Endothelial cell of umbilical vein (primary cell): ENCODE data around the gene PLXDC1. TPM values are rescaled to one million over a fixed set of nuclear protein-coding genes. Genes with fewer than 3 reads are reported as not detected.
"Not testable (repeated sequence)": the region's sequence is repeated elsewhere in the genome, so short reads cannot be mapped to it uniquely, and the experiment has no call there.

Experiments
- BruUV-seq: library from RNA; stranded (reverse); fragments of 400-500 nt; replicated peaks from 2 replicates; lab custom pipeline; 2021; lab: Mats Ljungman, UMichigan
- CTCF ChIA-PET: fragments of 300-600, 350-600 bp; sonication (Branson Sonifier 250); formaldehyde crosslinking; loops from one replicate; lab custom pipeline; 2021; ENCODE audit warnings: antibody characterized with exemption, inconsistent platforms; lab: Charles Lee
- POLR2A ChIA-PET: fragments of 300-600, 350-600 bp; sonication (Branson Sonifier 250); formaldehyde crosslinking; loops from one replicate; lab custom pipeline; 2021; ENCODE audit warnings: antibody characterized with exemption, inconsistent platforms; lab: Charles Lee
- DNase-seq: peaks from one replicate; pipeline ENCODE4 v3.0.0-alpha.2; 2011; ENCODE audit warnings: low read depth, low spot score
- FAIRE-seq: peaks from 2 replicates; lab custom pipeline; 2011; peaks lifted over from hg19 to GRCh38; lab: Jason Lieb, UNC
- H2AFZ ChIP-seq: 2 replicates; pipeline ENCODE4 v1.6.0; 2012; ENCODE audit warnings: low read depth, low read length, control low read depth, inconsistent platforms
- H3K27ac ChIP-seq: 2 replicates; pipeline ENCODE4 v1.5.1; 2011; ENCODE audit warnings: low read depth, mild to moderate bottlenecking, control low read depth, low read length, moderate library complexity; ENCODE audit not compliant: insufficient read depth
- H3K27me3 ChIP-seq, 2 experiments: 2 replicates each; pipeline versions ENCODE4 v1.6.0 to v1.6.1; 2011; ENCODE audit warnings: low read length in 2 of 2, mixed read lengths in 1 of 2; ENCODE audit not compliant: control insufficient read depth in 2 of 2, insufficient read depth in 2 of 2
- H3K36me3 ChIP-seq, 2 experiments: 2 replicates in 1 of 2; 3 replicates in 1 of 2; pipeline ENCODE4 v1.5.1; 2011; ENCODE audit warnings: low read length in 2 of 2, mild to moderate bottlenecking in 1 of 2, moderate library complexity in 1 of 2; ENCODE audit not compliant: control insufficient read depth in 2 of 2, insufficient read depth in 2 of 2; ENCODE audit errors: extremely low read depth in 1 of 2
- H3K4me1 ChIP-seq: 3 replicates; pipeline ENCODE4 v1.5.1; 2011; ENCODE audit warnings: mild to moderate bottlenecking, low read length; ENCODE audit not compliant: control insufficient read depth, insufficient read depth; ENCODE audit errors: extremely low read depth
- H3K4me2 ChIP-seq: 2 replicates; pipeline ENCODE4 v1.6.1; 2011; ENCODE audit warnings: low read length, control low read depth, mixed read lengths; ENCODE audit not compliant: insufficient read depth
- H3K4me3 ChIP-seq, 3 experiments: fragments of 200-600 bp in 1 of 3; sonication (generic), shearing (Covaris generic) in 1 of 3; replicated peaks in 1 of 3; 2 replicates each; pipeline ENCODE4 v1.5.1; 2011 to 2016; ENCODE audit warnings: control low read depth in 3 of 3, low read length in 3 of 3, mild to moderate bottlenecking in 2 of 3, inconsistent platforms in 1 of 3, low read depth in 1 of 3, moderate library complexity in 1 of 3; ENCODE audit not compliant: insufficient read depth in 1 of 3
- H3K79me2 ChIP-seq: 2 replicates; pipeline ENCODE4 v1.6.0; 2012; ENCODE audit warnings: low read length, inconsistent platforms; ENCODE audit not compliant: control insufficient read depth, insufficient read depth
- H3K9ac ChIP-seq: replicated peaks from 2 replicates; pipeline ENCODE3; 2011; ENCODE audit warnings: low read length, control low read depth; ENCODE audit not compliant: insufficient read depth; ENCODE audit errors: extremely low read depth
- H3K9me1 ChIP-seq: replicated peaks from 3 replicates; pipeline ENCODE4 v1.6.0; 2011; ENCODE audit warnings: mild to moderate bottlenecking, low read length; ENCODE audit not compliant: control insufficient read depth, insufficient read depth; ENCODE audit errors: extremely low read depth
- H3K9me3 ChIP-seq: replicated peaks from 2 replicates; pipeline ENCODE4 v1.5.1; 2012; ENCODE audit warnings: low read length, inconsistent platforms; ENCODE audit not compliant: control insufficient read depth, insufficient read depth
- H4K20me1 ChIP-seq: replicated peaks from 2 replicates; pipeline ENCODE3; 2011; ENCODE audit warnings: mild to moderate bottlenecking, low read length; ENCODE audit not compliant: control insufficient read depth, insufficient read depth; ENCODE audit errors: extremely low read depth
- EZH2 ChIP-seq: IDR thresholded peaks from 2 replicates; pipeline ENCODE4 v1.6.1; 2012; ENCODE audit warnings: borderline replicate concordance, low read depth, mild to moderate bottlenecking, moderate library complexity, low read length, inconsistent platforms; ENCODE audit not compliant: severe bottlenecking
- FOS ChIP-seq: IDR thresholded peaks from 2 replicates; pipeline ENCODE4 v1.6.1; 2011; ENCODE audit warnings: mild to moderate bottlenecking, low read length, moderate library complexity, borderline replicate concordance; ENCODE audit not compliant: insufficient read depth
- GATA2 ChIP-seq: IDR thresholded peaks from 2 replicates; pipeline ENCODE4 v1.7.0; 2011; ENCODE audit warnings: low read depth, mild to moderate bottlenecking, moderate library complexity, mixed read lengths, low read length; ENCODE audit not compliant: insufficient read length, insufficient read depth
- JUN ChIP-seq: IDR thresholded peaks from 2 replicates; pipeline ENCODE4 v1.6.1; 2011; ENCODE audit warnings: borderline replicate concordance, low read depth; ENCODE audit not compliant: insufficient read length, insufficient read depth
- MYC ChIP-seq: IDR thresholded peaks from one replicate; pipeline ENCODE4 v1.6.1; 2011; ENCODE audit warnings: mild to moderate bottlenecking, low read depth, low read length
- POLR2A ChIP-seq: IDR thresholded peaks from 2 replicates; pipeline ENCODE4 v1.6.1; 2012; ENCODE audit warnings: low read depth, mild to moderate bottlenecking, control low read depth, low read length
- POLR2AphosphoS5 ChIP-seq: IDR thresholded peaks from 2 replicates; pipeline ENCODE4 v1.6.1; 2012; ENCODE audit warnings: low read depth, mild to moderate bottlenecking, control low read depth, low read length, moderate library complexity; ENCODE audit not compliant: insufficient read depth
- dilution Hi-C: fragments of 300-500 bp; cut with MboI; formaldehyde crosslinking; loops from one replicate; pipeline ENCODE4 v1.15.0; 2019; ENCODE audit warnings: low sequenced_read_pairs; ENCODE audit not compliant: extremely low pct_ligation_motif_present
- intact Hi-C: fragments of 100-400 bp; cut with micrococcal nuclease; formaldehyde crosslinking; loops from one replicate; pipeline ENCODE4 v1.10.0; 2022
- polyA plus RNA-seq, 4 experiments: library from polyadenylated mRNA; depleted of rRNA in 3 of 4; stranded (reverse) in 3 of 4; unstranded in 1 of 4; fragments of >200 nt; gene quantifications; 2 replicates each; pipeline versions ENCODE4 v1.2.1 to v1.2.3, GENCODE V29; 2011 to 2012; ENCODE audit warnings: missing spikeins in 1 of 4
- total RNA-seq: library from RNA; stranded (reverse); gene quantifications from 2 replicates; pipeline ENCODE4 v1.2.3, GENCODE V29; 2021
- TF ChIP-seq, protein P1 (sequence below): IDR thresholded peaks from 2 replicates; pipeline ENCODE4 v1.6.1; 2011; ENCODE audit not compliant: insufficient read depth, insufficient read length
- TF ChIP-seq, protein P2 (sequence below), 2 donors: IDR thresholded peaks; 1 replicate in 1 of 2; 2 replicates in 1 of 2; pipeline ENCODE4 v1.5.1; 2011; ENCODE audit warnings: low read length in 2 of 2, mild to moderate bottlenecking in 2 of 2, moderate library complexity in 2 of 2, control low read depth in 1 of 2, inconsistent platforms in 1 of 2, low read depth in 1 of 2; ENCODE audit not compliant: insufficient read depth in 1 of 2; ENCODE audit errors: extremely low read depth in 1 of 2

PLXDC1 gene
- total and polyA plus RNA-seq, 2 donors (not counting 3 experiments of a cell fraction or from before 2014, with no cell fraction given) = 0.03 TPM; not detected in 1

- dilution Hi-C loops = no loop called here
Observed at GRCh38 chr17:39130205-39130604, 21.2 kb downstream of the PLXDC1 start.

DNA sequence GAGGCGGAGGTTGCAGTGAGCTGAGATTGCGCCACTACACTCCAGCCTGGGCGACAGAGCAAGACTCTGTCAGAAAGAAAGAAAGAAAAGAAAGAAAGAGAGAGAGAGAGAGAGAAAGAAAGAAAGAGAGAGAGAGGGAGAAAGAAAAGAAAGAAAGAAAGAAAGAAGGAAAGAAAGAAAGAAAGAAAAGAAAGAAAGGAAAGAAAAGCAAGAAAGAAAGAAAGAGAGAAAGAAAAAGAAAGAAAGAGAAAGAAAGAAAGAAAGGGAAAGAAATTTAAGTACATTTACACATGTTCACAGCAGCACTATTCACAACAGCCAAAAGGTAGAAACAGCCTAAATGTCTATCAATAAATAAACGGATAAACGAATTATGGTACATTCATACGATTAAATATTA, 21.9 kb downstream of the PLXDC1 start:
- H3K27me3 ChIP-seq, FAIRE-seq, H3K9ac ChIP-seq, dilution Hi-C loops, H3K4me1 ChIP-seq, H3K9me1 ChIP-seq, H3K4me2 ChIP-seq, H3K4me3 ChIP-seq, BruUV-seq, H2AFZ ChIP-seq, CTCF ChIA-PET, intact Hi-C loops, POLR2A ChIA-PET, DNase-seq, H3K79me2 ChIP-seq, H4K20me1 ChIP-seq, H3K36me3 ChIP-seq, H3K27ac ChIP-seq, H3K9me3 ChIP-seq: not testable (repeated sequence)

More at GRCh38 chr17:39130205-39130604, 21.2 kb downstream of the PLXDC1 start:
- TF ChIP-seq, protein P1, sequence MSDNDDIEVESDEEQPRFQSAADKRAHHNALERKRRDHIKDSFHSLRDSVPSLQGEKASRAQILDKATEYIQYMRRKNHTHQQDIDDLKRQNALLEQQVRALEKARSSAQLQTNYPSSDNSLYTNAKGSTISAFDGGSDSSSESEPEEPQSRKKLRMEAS = no peak
- no peak for TF ChIP-seq POLR2AphosphoS5
- no peak for TF ChIP-seq FOS
- TF ChIP-seq POLR2A = no peak
- TF ChIP-seq GATA2 = no peak
- no peak for TF ChIP-seq EZH2
- TF ChIP-seq JUN = no peak
- no peak for TF ChIP-seq MYC
- TF ChIP-seq, protein P2, sequence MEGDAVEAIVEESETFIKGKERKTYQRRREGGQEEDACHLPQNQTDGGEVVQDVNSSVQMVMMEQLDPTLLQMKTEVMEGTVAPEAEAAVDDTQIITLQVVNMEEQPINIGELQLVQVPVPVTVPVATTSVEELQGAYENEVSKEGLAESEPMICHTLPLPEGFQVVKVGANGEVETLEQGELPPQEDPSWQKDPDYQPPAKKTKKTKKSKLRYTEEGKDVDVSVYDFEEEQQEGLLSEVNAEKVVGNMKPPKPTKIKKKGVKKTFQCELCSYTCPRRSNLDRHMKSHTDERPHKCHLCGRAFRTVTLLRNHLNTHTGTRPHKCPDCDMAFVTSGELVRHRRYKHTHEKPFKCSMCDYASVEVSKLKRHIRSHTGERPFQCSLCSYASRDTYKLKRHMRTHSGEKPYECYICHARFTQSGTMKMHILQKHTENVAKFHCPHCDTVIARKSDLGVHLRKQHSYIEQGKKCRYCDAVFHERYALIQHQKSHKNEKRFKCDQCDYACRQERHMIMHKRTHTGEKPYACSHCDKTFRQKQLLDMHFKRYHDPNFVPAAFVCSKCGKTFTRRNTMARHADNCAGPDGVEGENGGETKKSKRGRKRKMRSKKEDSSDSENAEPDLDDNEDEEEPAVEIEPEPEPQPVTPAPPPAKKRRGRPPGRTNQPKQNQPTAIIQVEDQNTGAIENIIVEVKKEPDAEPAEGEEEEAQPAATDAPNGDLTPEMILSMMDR (IDR thresholded peaks at IDR 0.05; ENCODE audit: extremely low read depth in 1 of 2, insufficient read depth in 1 of 2, low read depth in 1 of 2, low read length in 2 of 2) = no peak
- no peak for DNase-seq
- no peaks in the 10 kb centered on the region for H3K9me1 ChIP-seq
- no peaks in the 10 kb centered on the region for H4K20me1 ChIP-seq
- no peaks in the 10 kb centered on the region for H3K36me3 ChIP-seq
- no peaks in the 10 kb centered on the region for H3K4me1 ChIP-seq
- H3K9me3 ChIP-seq = no peaks in the 10 kb centered on the region
- H3K27me3 ChIP-seq = peaks cover 0 to 2% of the 10 kb centered on the region in 2 experiments
- no peak overlapping the region for H2AFZ ChIP-seq
- POLR2A ChIA-PET = no interaction called here
- no peak overlapping the region for H3K4me2 ChIP-seq
- no peak overlapping the region for H3K9ac ChIP-seq
- H3K27ac ChIP-seq = no peak overlapping the region
- H3K4me3 ChIP-seq = no peak overlapping the region
- no TSS peak for BruUV-seq
- CTCF ChIA-PET = no interaction called here
- FAIRE-seq = no peak
- intact Hi-C loops = no loop called here
- no peaks in the 10 kb centered on the region for H3K79me2 ChIP-seq
